H9 (cell line): Measurements from ENCODE around the gene TUBB2A. TPM values are rescaled to one million over a fixed set of nuclear protein-coding genes. Genes with fewer than 3 reads are reported as not detected.

Source experiments
- DNase-seq: peaks from one replicate; pipeline ENCODE4 v3.0.0-alpha.2; 2017
- H2AFZ ChIP-seq: one replicate; pipeline ENCODE4 v1.6.1; 2013; ENCODE audit warnings: mild to moderate bottlenecking, low read length, control low read depth, moderate library complexity
- H2AK5ac ChIP-seq: 2 replicates; pipeline ENCODE4 v1.6.1; 2013; ENCODE audit warnings: low read length, control low read depth, mixed read lengths; ENCODE audit not compliant: insufficient read length
- H2BK120ac ChIP-seq: one replicate; pipeline ENCODE4 v1.6.1; 2013; ENCODE audit warnings: low read depth, mild to moderate bottlenecking, low read length, control low read depth, inconsistent platforms; ENCODE audit not compliant: poor library complexity, severe bottlenecking
- H2BK12ac ChIP-seq: 2 replicates; pipeline ENCODE4 v1.6.1; 2013; ENCODE audit warnings: low read length, control low read depth, mixed read lengths, low read depth; ENCODE audit not compliant: insufficient read length
- H2BK15ac ChIP-seq: 2 replicates; pipeline ENCODE4 v1.6.1; 2013; ENCODE audit warnings: low read depth, low read length, control low read depth
- H2BK20ac ChIP-seq: one replicate; pipeline ENCODE4 v1.6.1; 2013; ENCODE audit warnings: low read depth, mild to moderate bottlenecking, low read length, control low read depth, inconsistent platforms; ENCODE audit not compliant: poor library complexity, severe bottlenecking
- H2BK5ac ChIP-seq: 2 replicates; pipeline ENCODE4 v1.6.1; 2013; ENCODE audit warnings: low read length, control low read depth, mixed read lengths; ENCODE audit not compliant: insufficient read length
- H3K14ac ChIP-seq: 2 replicates; pipeline ENCODE4 v1.6.1; 2013; ENCODE audit warnings: low read length, control low read depth; ENCODE audit not compliant: insufficient read depth
- H3K18ac ChIP-seq: 2 replicates; pipeline ENCODE4 v1.6.1; 2013; ENCODE audit warnings: low read depth, mild to moderate bottlenecking, mixed read lengths, low read length, control low read depth; ENCODE audit not compliant: insufficient read length
- H3K23ac ChIP-seq: 2 replicates; pipeline ENCODE4 v1.6.1; 2013; ENCODE audit warnings: low read length, control low read depth, mixed read lengths, low read depth; ENCODE audit not compliant: insufficient read length
- H3K23me2 ChIP-seq: 2 replicates; pipeline ENCODE4 v1.6.1; 2013; ENCODE audit warnings: low read depth, mild to moderate bottlenecking, mixed read lengths, low read length, control low read depth; ENCODE audit not compliant: insufficient read length, poor library complexity, severe bottlenecking
- H3K27ac ChIP-seq: 2 replicates; pipeline ENCODE4 v1.5.1; 2013; ENCODE audit warnings: low read length, control low read depth, mixed read lengths, low read depth; ENCODE audit not compliant: insufficient read length
- H3K27me3 ChIP-seq: 2 replicates; pipeline ENCODE4 v1.6.1; 2013; ENCODE audit warnings: low read length, control low read depth, inconsistent platforms; ENCODE audit not compliant: insufficient read depth
- H3K4ac ChIP-seq: 2 replicates; pipeline ENCODE4 v1.6.1; 2013; ENCODE audit warnings: low read depth, mild to moderate bottlenecking, control low read depth, inconsistent platforms, low read length, moderate library complexity
- H3K4me1 ChIP-seq: 2 replicates; pipeline ENCODE4 v1.6.1; 2013; ENCODE audit warnings: low read length, control low read depth, inconsistent platforms; ENCODE audit not compliant: insufficient read depth
- H3K4me2 ChIP-seq: 2 replicates; pipeline ENCODE4 v1.6.1; 2013; ENCODE audit warnings: low read length, control low read depth, mixed read lengths; ENCODE audit not compliant: insufficient read length, insufficient read depth
- H3K56ac ChIP-seq: 2 replicates; pipeline ENCODE4 v1.6.1; 2013; ENCODE audit warnings: low read depth, mild to moderate bottlenecking, mixed read lengths, low read length, control low read depth; ENCODE audit not compliant: insufficient read length
- H3K79me1 ChIP-seq: 2 replicates; pipeline ENCODE4 v1.6.1; 2013; ENCODE audit warnings: low read depth, mild to moderate bottlenecking, moderate library complexity, low read length, control low read depth, inconsistent platforms; ENCODE audit not compliant: insufficient read depth, poor library complexity, severe bottlenecking
- H3K79me2 ChIP-seq: 2 replicates; pipeline ENCODE4 v1.6.1; 2013; ENCODE audit warnings: low read length, control low read depth, inconsistent platforms; ENCODE audit not compliant: insufficient read depth
- H3K9ac ChIP-seq: 2 replicates; pipeline ENCODE4 v1.6.1; 2013; ENCODE audit warnings: low read length, control low read depth, mixed read lengths; ENCODE audit not compliant: insufficient read length; ENCODE audit errors: extremely low read depth
- H3K9me3 ChIP-seq: one replicate; pipeline ENCODE4 v1.6.1; 2013; ENCODE audit warnings: low read depth, low read length, inconsistent platforms; ENCODE audit not compliant: control insufficient read depth
- H3T11ph ChIP-seq: one replicate; pipeline ENCODE4 v1.6.1; 2013; ENCODE audit warnings: mild to moderate bottlenecking, low read length, control low read depth, inconsistent platforms
- H4K20me1 ChIP-seq: one replicate; pipeline ENCODE4 v1.6.1; 2013; ENCODE audit not compliant: control insufficient read depth, insufficient read length, insufficient read depth
- H4K5ac ChIP-seq: 2 replicates; pipeline ENCODE4 v1.6.1; 2013; ENCODE audit warnings: low read depth, mild to moderate bottlenecking, mixed read lengths, low read length, control low read depth; ENCODE audit not compliant: insufficient read length
- H4K8ac ChIP-seq: replicated peaks from 2 replicates; pipeline ENCODE4 v1.6.1; 2013; ENCODE audit warnings: low read length, control low read depth, mixed read lengths, low read depth; ENCODE audit not compliant: insufficient read length
- H4K91ac ChIP-seq: 2 replicates; pipeline ENCODE4 v1.6.1; 2013; ENCODE audit warnings: low read depth, mild to moderate bottlenecking, moderate library complexity, mixed read lengths, low read length, control low read depth; ENCODE audit not compliant: insufficient read length
- H3K27ac Mint-ChIP-seq, 3 experiments: 2 replicates in 2 of 3; 3 replicates in 1 of 3; pipeline ENCODE4 v1.8.0; 2020 to 2021; ENCODE audit warnings: mixed read lengths in 3 of 3, mild to moderate bottlenecking in 1 of 3, moderate library complexity in 1 of 3
- H3K27me3 Mint-ChIP-seq: 2 replicates; pipeline ENCODE4 v1.8.0; 2021; ENCODE audit warnings: low read depth, mild to moderate bottlenecking, moderate library complexity, mixed read lengths
- H3K36me3 Mint-ChIP-seq, 3 experiments: 2 replicates in 2 of 3; 3 replicates in 1 of 3; pipeline ENCODE4 v1.8.0; 2020 to 2021; ENCODE audit warnings: low read depth in 3 of 3, mixed read lengths in 3 of 3; ENCODE audit not compliant: insufficient read depth in 1 of 3
- H3K4me1 Mint-ChIP-seq, 2 experiments: 2 replicates each; pipeline ENCODE4 v1.8.0; 2020; ENCODE audit warnings: mixed read lengths in 2 of 2
- H3K4me3 Mint-ChIP-seq, 2 experiments: 2 replicates in 1 of 2; 3 replicates in 1 of 2; pipeline ENCODE4 v1.8.0; 2020 to 2021; ENCODE audit warnings: mild to moderate bottlenecking in 2 of 2, mixed read lengths in 2 of 2, moderate library complexity in 1 of 2
- H3K9me3 Mint-ChIP-seq, 2 experiments: 2 replicates in 1 of 2; 3 replicates in 1 of 2; pipeline ENCODE4 v1.8.0; 2020; ENCODE audit warnings: mild to moderate bottlenecking in 2 of 2, mixed read lengths in 2 of 2, moderate library complexity in 1 of 2
- WGBS: extraction: QIAGEN DNeasy Blood & Tissue Kit; methylation state at CpG from one replicate; pipeline ENCODE4 v1.1.7; 2013; ENCODE audit warnings: missing lambda C conversion rate, low lambda C conversion rate, mixed read lengths; ENCODE audit not compliant: insufficient read length; ENCODE audit errors: extremely low coverage; 5-methylcytosine and 5-hydroxymethylcytosine counted together
- total RNA-seq: library from RNA; stranded (reverse); gene quantifications from 2 replicates; pipeline ENCODE4 v1.2.1, GENCODE V29; 2021
- TF ChIP-seq, protein P1 (sequence below): fragments of 200-600 bp; sonication (generic); conservative IDR thresholded peaks from 3 replicates; pipeline ENCODE4 v1.8.0; 2021; ENCODE audit warnings: antibody characterized with exemption, mild to moderate bottlenecking

The TUBB2A gene
- total RNA-seq, 1 experiment from 2014 or later, result 258 TPM

DNA sequence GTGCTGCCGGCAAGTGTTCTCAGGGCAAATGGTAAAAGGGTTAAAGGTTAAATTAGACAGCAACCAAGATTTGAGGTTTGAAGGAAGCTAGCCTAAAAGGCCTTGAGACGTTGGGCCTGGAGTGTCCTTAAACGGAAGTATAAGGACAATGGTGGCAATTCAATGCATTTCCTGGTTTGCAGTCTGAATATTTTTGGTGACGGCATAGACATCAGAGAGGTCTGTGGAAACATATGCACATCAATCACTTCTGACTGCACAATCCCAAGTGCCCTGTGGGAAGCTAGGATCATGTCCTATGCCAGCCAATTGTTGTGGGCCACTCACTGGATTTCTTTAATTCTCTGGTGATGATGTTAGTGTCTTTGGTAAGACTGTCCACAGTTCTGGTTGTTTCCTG lies 25.7 kb upstream of the TUBB2A start:
- Histone ChIP-seq H4K91ac (no peak overlapping the region), H3K79me1 (no peaks in the 10 kb centered on the region), H2BK20ac (no peak overlapping the region), H3K27ac (no peak overlapping the region), H3K23ac (no peak overlapping the region), H3K56ac (no peak overlapping the region), H3K9ac (no peak overlapping the region), H2AK5ac (no peak overlapping the region), H3K79me2 (no peaks in the 10 kb centered on the region), H2BK120ac (no peak overlapping the region), H3K4me2 (no peak overlapping the region), H3K4me1 (no peaks in the 10 kb centered on the region; the same call in 1 of the 2 replicates), H3T11ph (no peak overlapping the region), H4K5ac (no peak overlapping the region), H4K20me1 (no peaks in the 10 kb centered on the region), H3K23me2 (no peaks in the 10 kb centered on the region), H3K14ac (no peak overlapping the region), H3K27me3 (no peaks in the 10 kb centered on the region), H2BK15ac (no peak overlapping the region), H3K4ac (no peak overlapping the region), H3K9me3 (no peaks in the 10 kb centered on the region), H4K8ac (no peak overlapping the region), H2BK5ac (no peak overlapping the region), H2AFZ (no peak overlapping the region), H3K18ac (no peak overlapping the region), H2BK12ac (no peak overlapping the region)
- DNase-seq, result no peak
- Mint-ChIP-seq H3K27ac (no peak overlapping the region), H3K36me3 (peaks cover 2 to 4% (median 4%) of the 10 kb centered on the region in 3 experiments; a peak in 5 of 7 replicates), H3K4me3 (no peak overlapping the region), H3K27me3 (no peaks in the 10 kb centered on the region; the same call in 1 of the 2 replicates), H3K4me1 (peaks cover 5 to 15% of the 10 kb centered on the region in 2 experiments), H3K9me3 (peaks cover 0 to 3% of the 10 kb centered on the region in 2 experiments; a peak in 2 of 5 replicates)
- no CpG with 5 or more reads among the region's 4 CpGs for WGBS
- TF ChIP-seq, protein P1, sequence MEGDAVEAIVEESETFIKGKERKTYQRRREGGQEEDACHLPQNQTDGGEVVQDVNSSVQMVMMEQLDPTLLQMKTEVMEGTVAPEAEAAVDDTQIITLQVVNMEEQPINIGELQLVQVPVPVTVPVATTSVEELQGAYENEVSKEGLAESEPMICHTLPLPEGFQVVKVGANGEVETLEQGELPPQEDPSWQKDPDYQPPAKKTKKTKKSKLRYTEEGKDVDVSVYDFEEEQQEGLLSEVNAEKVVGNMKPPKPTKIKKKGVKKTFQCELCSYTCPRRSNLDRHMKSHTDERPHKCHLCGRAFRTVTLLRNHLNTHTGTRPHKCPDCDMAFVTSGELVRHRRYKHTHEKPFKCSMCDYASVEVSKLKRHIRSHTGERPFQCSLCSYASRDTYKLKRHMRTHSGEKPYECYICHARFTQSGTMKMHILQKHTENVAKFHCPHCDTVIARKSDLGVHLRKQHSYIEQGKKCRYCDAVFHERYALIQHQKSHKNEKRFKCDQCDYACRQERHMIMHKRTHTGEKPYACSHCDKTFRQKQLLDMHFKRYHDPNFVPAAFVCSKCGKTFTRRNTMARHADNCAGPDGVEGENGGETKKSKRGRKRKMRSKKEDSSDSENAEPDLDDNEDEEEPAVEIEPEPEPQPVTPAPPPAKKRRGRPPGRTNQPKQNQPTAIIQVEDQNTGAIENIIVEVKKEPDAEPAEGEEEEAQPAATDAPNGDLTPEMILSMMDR, result no peak
